Colon (tissue), 2 donors: Measurements from ENCODE around the gene NRXN3.

Source experiments
- FAIRE-seq: peaks from 2 replicates; lab custom pipeline; 2012; peaks lifted over from hg19 to GRCh38; lab: Jason Lieb, UNC
- donor health status: control.
- donor health status: control.

The NRXN3 gene

DNA sequence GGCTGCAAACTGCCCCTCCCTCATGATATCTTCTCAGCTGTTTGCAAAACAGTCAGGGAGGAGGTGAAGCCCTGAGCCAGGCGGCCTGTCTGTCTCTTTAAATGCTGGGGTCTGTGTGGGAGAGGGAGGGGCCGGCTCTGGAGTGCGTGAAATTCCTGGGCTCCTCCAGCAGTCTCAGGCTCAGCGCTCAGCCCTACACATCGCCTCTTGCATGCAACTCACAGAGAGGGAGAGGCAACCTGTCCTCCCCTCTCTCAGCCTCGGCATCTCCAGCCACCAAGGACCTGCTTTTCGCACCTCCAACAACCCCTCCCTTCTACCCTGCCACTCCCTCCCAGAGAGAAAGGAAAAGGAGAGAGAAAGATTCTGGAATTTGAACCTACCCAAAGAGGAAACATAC lies at the start of gene NRXN3:
Gene NRXN3 (plus strand): TSS at position 171 of the 400 bp plus-strand sequence. CDS start 72,721 bp downstream, outside the sequence.
- FAIRE-seq: no peak

DNA sequence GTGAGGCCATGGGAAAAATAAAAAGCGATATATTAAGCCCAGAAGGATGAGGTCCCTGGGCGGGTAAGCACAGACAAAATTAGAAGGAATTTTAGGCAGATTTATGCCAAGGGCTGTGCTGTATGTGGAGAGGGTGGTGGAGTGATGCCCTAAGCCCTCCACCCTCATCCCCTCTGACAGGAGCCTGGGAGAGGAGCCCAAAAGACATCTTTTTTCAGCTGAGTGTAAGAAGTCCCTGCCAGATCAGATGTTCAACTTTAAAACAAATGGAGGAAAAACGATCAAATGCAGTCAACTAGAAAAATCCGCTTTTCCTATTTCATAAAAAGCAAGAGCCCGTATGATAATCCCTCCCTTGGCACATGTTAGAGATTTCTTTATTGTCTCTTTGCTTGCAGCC lies 47.7 kb upstream of the NRXN3 start:
- FAIRE-seq: no peak

DNA sequence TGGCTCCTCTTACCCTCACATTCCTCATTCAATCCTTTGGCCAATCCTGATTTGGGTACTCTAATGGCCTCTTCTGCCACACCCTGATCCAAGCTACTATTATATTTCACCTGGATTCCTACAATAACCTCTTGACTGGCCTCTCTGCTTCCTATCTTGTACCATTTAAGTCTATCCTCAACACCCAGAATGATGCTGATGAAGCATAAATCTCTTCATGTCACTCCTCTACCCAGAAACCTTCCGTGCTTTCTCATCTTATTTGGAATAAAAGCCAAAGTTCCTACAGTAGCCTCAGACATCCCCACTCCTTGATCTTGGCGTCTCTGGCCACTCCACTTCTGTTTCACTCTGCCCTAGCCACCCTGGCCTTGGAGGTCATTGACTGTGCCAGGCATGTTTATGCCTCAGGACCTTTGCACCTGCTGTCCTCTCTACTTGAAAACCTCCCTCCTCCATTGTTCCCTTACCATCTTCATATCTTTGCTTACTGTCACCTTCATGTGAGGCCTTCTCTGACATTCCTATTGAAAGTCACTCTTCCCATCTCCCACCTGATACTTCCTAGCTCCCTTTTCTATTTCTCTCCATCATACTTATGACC lies 46.4 kb upstream of the NRXN3 start:
- no peak for FAIRE-seq

DNA sequence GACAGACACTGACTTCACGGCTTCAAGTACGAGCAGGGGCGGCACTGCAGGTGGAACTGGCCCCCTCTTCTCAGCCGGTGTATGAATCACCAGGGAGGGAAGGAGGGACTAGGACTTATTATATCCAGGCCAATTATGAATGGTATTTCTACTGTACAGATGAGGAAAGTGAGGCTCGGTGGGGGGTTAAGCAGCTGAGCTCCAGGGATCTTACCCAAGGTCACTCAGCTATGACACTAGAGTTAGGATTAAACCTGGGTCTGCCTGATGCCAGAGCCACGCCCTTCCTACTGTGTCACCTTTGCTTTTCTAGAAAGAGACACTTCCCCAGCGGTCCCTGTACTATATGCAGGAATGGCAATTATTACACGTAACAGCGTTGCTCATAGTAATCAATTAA lies 42.2 kb upstream of the NRXN3 start:
- FAIRE-seq: no peak

DNA sequence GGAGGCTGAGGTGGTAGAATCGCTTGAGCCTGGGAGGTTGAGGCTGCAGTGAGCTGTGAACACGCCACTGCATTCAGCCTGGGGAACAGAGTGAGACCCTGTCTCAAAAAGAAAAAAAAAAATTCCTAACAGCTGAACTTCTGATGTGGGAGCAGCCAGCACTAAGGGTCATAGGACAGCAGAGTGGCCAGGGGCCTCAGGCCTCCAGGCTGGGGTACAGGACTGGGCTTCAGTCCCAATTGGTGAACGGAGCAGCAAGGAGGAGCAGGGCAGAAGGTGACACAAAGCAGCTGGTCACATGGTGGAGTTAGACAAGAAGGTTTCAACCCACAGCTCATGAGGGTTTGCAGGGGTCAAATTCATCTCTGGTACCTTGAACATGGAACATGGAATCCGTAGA lies 40.8 kb upstream of the NRXN3 start:
- no peak for FAIRE-seq

DNA sequence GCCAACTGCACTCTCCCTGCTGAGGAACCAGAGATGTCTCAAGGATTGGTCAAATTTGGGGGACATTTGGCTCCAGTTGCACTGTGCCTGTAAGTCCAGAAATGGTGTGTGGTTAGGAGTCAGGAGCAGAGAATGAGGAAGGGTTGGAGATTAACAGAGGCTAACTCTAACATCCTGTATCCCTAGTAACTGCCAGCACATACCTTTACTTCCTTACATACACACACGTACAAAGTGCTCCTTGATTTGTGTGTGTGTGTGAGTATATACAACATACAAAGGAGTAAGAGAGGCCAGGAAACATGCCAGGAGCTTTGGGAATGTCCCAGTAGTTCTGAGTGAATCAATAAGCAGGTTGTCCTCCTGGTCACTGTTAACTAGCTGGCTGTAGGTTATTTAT lies 39.8 kb upstream of the NRXN3 start:
- no peak for FAIRE-seq

DNA sequence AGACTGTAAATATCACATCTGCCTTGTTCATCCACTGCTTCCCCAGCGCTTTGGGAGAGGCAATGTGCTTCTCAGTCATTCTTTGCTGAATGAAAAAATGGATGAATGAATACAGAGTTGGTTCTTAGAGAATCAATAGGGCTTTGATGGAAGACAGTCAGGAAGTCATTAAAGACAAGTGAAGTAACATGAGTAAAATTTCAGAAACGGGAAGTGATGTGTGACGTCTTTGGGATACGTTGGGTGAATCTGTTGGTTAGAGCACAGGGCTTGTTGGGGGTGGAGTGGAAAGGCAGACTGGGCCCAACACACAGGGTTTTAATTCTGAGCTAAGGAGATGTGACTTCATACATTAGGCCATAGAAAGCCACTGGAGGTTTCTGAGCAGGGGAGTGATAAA lies 39.0 kb upstream of the NRXN3 start:
- FAIRE-seq: no peak

DNA sequence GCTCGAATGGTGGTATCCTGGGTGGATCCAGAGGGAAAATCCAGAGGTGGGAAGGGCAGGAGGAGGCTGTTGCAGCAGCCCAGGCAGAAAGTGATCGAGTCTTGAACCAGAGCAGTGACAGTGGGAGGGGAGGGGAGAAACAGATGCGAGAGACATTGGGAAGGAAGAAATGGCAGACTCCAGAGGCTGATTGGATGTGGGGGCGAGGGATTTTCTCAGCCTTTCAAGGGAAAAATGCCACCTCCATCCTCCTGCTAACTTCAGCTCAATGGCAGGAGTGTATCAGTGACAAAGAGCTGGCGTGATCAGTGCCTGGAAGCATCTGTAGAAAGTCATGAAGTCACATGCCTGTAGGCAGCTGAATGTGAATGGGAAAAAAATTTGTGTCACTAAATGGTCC lies 38.6 kb upstream of the NRXN3 start:
- FAIRE-seq: no peak

DNA sequence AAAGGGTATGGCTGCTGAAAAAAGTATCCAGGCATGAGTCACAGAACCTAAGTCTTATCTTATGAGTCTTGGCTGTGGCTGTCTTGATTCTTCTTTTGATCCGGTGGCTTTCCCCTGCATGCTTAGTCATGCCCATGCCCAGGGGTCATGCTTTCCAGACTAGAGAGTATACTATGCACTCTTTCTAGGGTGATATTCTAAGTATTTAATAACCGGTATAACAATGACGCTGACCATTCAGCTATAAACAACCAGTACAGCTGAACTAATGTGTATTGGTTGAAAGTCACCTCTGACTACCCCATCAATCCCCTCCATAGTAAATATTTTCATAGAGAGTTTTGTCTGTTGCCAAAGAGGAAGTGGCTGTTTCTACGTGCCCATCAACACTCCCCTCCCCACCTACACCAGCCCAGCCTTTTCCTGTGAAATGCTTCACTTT lies 34.7 kb upstream of the NRXN3 start:
- FAIRE-seq: no peak

DNA sequence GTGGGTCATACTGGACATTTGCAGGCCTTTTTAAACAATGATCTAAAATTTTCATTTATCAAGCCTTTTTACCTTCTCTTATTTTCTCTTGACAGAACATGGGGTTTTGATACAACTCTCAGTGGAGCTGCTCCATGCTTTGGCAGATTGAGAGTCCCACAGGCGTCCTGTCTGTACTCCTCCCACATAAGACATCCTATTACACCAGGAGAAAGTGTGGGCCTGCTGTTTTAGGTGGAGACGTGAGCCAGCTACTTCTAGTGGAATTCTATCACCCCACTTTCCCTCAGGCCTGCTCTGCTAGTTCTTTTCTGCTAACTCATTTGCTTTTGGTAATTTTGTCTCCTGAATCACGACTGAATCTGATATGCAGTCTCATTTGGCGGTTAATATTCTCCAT lies 33.5 kb upstream of the NRXN3 start:
- no peak for FAIRE-seq

DNA sequence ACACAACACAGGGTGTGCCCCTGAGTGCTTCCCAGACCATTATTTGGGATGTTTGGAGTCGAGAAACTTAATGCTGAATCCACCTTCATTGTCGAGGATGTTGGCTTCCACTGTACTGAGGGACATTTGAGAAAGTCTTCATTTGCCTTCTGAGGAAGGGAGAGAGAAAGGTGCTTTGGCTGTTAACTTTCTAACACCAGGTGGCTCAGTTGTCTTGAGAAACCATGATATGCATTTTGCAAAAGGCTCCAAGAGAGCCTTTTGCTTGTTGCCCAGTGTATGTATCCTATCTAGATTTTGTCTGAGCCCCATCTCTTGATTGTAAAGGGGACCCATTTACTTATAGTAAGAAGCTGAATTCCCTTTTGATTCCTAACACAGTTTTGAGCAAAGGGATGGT lies 28.6 kb upstream of the NRXN3 start:
- no peak for FAIRE-seq

DNA sequence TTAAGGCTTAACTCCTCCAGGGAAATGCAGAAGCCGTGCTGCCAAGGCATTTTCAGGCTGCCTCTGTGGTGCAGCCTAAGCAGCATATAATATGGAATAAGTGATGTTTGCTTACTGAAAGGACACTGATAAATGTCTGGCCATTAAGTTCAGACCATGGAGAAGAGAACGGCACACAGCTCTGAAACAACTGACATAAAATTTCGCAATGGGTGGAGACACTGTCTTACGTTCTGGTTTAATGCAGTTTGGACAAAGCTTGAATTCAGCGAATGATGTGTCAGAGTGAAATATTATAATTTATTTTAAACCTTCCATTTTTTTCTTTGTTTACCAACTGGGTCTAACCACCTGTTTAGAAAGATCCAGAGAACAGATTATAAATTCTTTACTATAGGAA lies 27.2 kb upstream of the NRXN3 start:
- FAIRE-seq: no peak

DNA sequence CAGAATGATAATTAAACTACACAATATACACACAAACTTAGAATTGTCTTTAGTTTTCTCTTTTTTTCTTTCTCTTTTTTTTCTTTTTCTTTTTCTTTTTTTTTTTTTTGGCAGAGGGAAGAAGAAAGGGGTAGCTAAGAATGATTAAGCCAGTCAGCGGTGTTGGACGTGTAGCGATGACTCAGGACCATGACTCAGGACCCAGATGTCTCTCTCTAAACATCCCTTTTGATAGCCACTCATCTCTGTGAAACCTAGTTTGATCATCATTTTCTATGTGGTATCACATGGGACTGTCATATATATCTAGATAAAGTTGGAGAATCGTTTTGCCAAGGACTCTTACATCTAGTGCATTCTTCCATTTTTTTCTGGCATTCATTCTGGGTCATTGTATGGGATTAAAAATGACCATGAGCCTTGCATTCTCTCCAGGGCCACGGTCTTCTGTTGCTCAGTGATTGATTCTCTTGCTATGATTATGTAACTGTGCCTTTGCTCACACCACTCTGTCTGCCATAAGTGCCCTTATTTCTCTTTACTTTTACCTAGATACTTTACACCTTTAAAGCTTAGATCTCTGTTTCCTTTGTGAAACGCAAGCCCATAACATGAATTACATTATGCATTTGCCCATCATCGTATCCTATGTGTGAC lies 26.6 kb upstream of the NRXN3 start:
- no peak for FAIRE-seq

DNA sequence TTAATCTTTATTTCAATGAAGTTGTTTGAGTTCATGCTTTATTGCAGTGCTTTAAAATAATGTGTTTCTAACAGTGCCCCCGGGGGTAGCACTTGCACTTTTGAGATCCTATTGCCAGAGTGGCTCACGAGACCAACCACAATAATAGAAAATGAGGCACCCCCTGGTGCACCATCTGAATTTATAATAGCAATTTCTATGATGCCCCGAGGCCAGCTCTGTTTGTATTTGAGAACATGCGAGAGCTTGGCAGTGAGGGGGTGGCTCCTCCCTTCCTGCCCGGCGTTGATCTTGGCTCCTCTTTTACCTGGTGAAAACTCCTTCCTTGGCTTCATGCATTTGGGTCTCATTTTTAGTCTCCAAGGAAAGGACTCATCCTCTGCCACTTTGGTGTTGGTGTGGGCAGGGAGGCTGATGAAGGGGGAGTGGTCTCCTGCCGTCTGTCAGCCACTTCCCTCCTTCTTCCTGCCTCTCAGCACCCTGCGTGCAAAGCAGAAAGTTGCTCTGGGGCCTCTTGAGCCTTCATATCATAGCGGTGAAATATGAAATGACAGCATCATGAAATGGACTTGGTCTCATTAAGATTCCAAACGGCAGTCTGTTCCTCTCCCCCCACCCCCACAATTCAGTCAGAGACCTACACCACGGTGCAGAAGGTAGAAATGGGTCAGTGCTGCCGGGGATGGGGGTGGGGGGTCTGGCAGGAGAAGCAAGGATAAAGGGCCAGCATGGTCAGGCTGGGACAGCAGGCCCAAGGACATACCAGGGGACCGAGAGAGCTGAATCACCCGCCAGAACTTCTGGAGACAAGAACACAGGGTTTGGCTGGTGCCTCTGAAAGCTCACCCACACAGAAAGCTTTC lies 17.7 kb upstream of the NRXN3 start:
- no peak for FAIRE-seq

DNA sequence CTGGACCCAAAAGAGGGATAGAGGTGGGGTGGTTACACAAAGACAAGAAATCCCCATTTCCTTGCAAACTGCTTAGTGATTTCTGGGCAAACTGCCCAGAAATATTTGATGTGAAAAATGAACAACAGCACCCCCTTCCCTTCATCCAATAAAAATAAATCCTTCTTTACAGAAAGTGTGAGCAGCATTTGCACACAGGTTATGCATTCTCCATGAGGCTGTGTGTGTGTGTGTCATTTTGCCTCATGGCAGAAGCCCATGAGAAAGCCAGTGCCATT lies 17.2 kb upstream of the NRXN3 start:
- no peak for FAIRE-seq

DNA sequence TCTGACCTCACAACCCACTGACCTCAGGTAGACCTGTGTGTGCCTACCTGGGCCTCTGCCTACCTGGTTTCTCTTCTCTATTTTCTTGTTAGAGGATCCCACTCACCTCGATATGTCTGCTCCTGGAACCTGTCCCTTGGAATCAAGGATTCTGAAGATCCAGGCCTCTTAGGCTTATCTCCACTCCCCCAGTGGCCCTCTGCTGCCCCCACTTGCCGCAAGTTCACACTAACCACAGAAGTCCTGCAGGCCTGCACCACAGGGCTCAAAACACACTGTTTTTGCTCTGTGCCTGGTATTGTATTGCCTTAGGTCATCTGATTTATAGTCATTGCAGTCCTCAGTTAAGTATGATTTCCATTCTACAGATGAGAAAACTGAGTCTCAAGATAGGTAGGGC lies 15.3 kb upstream of the NRXN3 start:
- no peak for FAIRE-seq

DNA sequence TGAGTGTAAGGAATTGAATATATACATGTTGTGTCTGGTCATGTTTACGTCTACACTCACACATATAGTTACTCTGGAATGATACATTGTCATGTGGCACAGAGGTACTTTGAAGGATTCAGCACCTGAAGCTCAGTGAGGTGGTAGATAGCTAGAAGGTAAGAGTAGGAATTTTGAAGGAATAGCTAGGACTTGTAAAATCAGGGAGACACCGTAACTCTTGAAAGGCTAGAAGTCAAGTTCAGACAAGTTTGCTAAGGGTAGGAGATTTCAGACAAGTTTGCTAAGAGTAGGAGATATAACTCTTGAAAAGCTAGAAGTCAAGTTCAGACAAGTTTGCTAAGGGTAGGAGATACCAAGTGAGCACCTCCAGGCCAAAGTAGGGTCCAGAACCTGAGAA lies 14.0 kb upstream of the NRXN3 start:
- FAIRE-seq: no peak

DNA sequence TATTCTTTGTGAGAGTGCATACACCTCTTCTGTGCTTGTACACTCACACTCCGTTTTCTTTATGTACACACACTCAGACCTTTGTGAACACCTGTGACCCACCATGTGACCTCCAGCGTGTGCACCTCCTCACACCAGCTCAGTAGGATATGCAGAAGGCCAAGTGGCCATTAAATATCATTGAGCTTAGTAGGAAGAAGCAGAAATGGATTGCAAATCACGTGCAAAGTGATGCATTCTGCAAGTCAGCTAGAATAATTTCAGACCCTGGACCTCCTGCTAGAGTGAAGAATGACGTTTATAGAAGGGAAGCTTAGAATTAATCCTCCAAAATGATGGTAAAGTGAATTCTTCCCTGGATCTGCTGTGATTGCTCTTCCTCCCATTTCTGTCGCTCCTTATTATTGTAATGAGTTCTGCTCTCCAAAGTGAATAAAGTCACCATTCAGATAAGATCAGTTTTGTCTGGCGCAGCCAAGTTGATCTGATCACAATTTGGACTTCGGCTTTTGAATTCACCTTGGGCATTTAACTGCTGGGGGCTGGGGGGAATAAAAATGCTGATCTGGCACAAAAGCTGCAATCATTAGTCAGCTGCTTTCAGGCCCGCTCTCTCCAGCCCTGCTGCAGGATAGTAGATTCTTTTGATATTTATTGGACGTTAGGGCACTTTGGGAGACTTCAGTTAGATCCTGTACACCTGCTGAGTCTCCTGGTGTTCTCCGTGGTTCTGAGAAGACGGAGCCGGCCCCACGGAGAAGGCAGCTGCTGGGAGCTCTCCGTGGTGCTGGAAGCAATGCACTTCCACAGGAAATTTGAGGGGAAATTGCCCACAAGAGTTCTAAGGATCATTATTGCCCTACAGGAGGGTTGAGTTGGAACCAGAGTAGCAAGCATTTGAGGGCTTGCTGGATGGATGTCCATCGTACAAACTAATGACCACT lies 12.4 kb upstream of the NRXN3 start:
- no peak for FAIRE-seq

DNA sequence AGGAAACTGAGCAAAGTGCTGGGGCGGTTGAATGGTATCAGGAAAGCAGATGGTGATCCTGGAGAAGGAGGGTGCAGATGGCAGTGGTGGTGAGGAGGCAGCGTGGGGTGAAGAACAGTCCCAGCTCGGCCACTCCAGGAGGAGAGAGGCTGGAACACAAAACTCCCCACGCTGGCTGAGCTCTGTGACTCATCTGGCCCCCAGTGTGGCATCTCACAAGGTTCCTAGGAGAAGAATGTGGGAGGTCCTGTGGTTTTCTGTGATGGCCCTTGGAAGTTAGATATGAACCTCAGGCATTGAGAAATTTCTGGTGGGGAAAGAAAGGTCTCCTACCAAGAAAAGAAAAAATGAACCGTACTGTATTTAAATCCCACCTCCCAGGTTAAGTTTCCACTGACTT lies 8.0 kb upstream of the NRXN3 start:
- no peak for FAIRE-seq

DNA sequence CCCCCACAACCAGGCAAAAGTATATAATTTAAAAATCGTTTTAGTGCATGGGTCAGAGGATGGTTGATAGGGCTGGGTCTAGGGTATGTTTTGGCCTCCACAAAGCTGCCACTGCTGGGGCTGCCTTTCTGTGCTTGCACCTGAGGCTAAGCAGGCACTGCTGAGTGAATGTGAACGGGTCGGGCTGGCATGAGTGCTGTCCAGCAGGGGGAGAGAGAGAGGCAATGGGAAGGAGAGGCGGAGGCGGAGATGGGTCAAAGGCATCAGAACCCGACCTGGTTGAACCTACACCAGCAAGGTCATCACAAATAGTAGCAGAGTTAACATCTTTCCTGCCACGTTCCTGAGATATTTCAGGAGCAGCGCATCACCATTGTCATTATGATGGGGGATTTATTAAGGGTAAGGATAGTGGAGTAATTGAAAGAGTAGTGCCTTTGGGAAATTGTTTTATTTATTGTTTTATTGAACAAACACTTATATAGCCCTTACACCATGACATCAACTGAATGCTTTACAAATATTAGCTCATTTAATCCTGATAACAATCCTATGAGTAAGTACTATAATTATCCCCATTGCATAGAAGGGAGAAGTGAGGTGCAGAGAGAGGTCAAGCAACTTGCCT lies 5.8 kb upstream of the NRXN3 start:
- FAIRE-seq: no peak

DNA sequence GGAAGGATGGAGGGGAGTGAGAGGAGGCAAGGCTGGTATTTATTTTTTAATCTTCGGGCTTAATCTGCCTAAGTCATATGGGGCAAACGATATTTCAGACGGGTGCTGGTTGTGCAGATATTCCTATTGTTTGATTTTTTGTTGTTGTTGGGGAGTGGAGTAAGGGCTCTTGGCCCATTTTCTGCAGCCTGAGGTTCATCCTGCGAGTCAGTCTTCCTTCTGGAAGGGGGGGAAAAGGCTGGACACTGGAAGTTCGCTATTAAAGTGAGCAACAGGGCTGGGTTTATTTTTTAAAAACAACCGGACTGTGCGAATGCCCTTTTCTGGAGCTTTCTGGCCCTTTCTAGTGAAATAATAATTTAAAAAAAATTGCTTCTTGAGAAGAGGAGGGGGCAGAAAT lies 2.3 kb downstream of the NRXN3 start:
- FAIRE-seq: no peak
